Liver (tissue), 9 donors: ENCODE data around the gene CDON. TPM values are rescaled to one million over a fixed set of nuclear protein-coding genes. Genes with fewer than 3 reads are reported as not detected.

Source experiments
- DNase-seq: peaks from one replicate; pipeline ENCODE4 v3.0.0-alpha.2; 2017; ENCODE audit warnings: low spot score
- H3K27ac ChIP-seq, 2 donors: one replicate each; pipeline ENCODE4 v1.7.0; 2013; ENCODE audit warnings: inconsistent platforms in 2 of 2, low read length in 2 of 2, control low read depth in 1 of 2, low read depth in 1 of 2, mild to moderate bottlenecking in 1 of 2
- H3K27me3 ChIP-seq, 4 donors: one replicate each; pipeline versions ENCODE4 v1.6.1 to v1.7.0; 2013; ENCODE audit warnings: low read length in 3 of 4, inconsistent platforms in 1 of 4, mild to moderate bottlenecking in 1 of 4, moderate library complexity in 1 of 4; ENCODE audit not compliant: control insufficient read depth in 4 of 4, insufficient read depth in 4 of 4
- H3K36me3 ChIP-seq, 4 donors: one replicate each; pipeline versions ENCODE4 v1.6.1 to v1.7.0; 2013; ENCODE audit warnings: low read length in 3 of 4, mild to moderate bottlenecking in 3 of 4, low read depth in 1 of 4, moderate library complexity in 1 of 4; ENCODE audit not compliant: control insufficient read depth in 4 of 4, insufficient read depth in 3 of 4
- H3K4me1 ChIP-seq, 4 donors: one replicate each; pipeline versions ENCODE4 v1.6.1 to v1.7.0; 2013; ENCODE audit warnings: low read length in 3 of 4, mild to moderate bottlenecking in 3 of 4, moderate library complexity in 1 of 4; ENCODE audit not compliant: control insufficient read depth in 4 of 4, insufficient read depth in 4 of 4
- H3K4me3 ChIP-seq, 3 donors: one replicate each; pipeline versions ENCODE4 v1.6.1 to v1.7.0; 2013; ENCODE audit warnings: low read length in 3 of 3, control low read depth in 1 of 3, low read depth in 1 of 3, mild to moderate bottlenecking in 1 of 3
- H3K9ac ChIP-seq, 2 donors: one replicate each; pipeline ENCODE4 v1.7.0; 2013; ENCODE audit warnings: low read length in 2 of 2, mild to moderate bottlenecking in 2 of 2, moderate library complexity in 2 of 2, control low read depth in 1 of 2, low read depth in 1 of 2
- H3K9me3 ChIP-seq, 4 donors: one replicate each; pipeline versions ENCODE4 v1.6.1 to v1.7.0; 2013; ENCODE audit warnings: low read length in 3 of 4; ENCODE audit not compliant: control insufficient read depth in 4 of 4
- ATF3 ChIP-seq: IDR thresholded peaks from 2 replicates; pipeline ENCODE4 v1.6.1; 2016; ENCODE audit warnings: antibody characterized with exemption
- CTCF ChIP-seq: fragments of 150-350 bp; IDR thresholded peaks from 2 replicates; pipeline ENCODE4 v1.5.1; 2017; ENCODE audit warnings: improper control_type of control experiment, low read depth, low read length; ENCODE audit not compliant: missing input control
- EGR1 ChIP-seq, 2 donors: IDR thresholded peaks; 2 replicates each; pipeline ENCODE4 v1.6.1; 2016 to 2018; ENCODE audit warnings: antibody characterized with exemption in 2 of 2, low read depth in 2 of 2
- FOXA1 ChIP-seq: IDR thresholded peaks from 2 replicates; pipeline ENCODE4 v1.6.1; 2016; ENCODE audit warnings: antibody characterized with exemption
- FOXA2 ChIP-seq: IDR thresholded peaks from 2 replicates; pipeline ENCODE4 v1.6.1; 2016; ENCODE audit warnings: antibody characterized with exemption
- HNF4A ChIP-seq, 2 donors: conservative IDR thresholded peaks; 2 replicates each; pipeline ENCODE4 v1.6.1; 2016; ENCODE audit warnings: antibody characterized with exemption in 2 of 2, mild to moderate bottlenecking in 2 of 2
- HNF4G ChIP-seq: IDR thresholded peaks from 2 replicates; pipeline ENCODE4 v1.6.1; 2016; ENCODE audit warnings: antibody characterized with exemption
- JUND ChIP-seq, 2 donors: IDR thresholded peaks; 2 replicates each; pipeline ENCODE4 v1.6.1; 2016; ENCODE audit warnings: antibody characterized with exemption in 2 of 2
- MAX ChIP-seq: IDR thresholded peaks from 2 replicates; pipeline ENCODE4 v1.6.1; 2016; ENCODE audit warnings: antibody characterized with exemption
- NR2F2 ChIP-seq: IDR thresholded peaks from 2 replicates; pipeline ENCODE4 v1.6.1; 2016; ENCODE audit warnings: antibody characterized with exemption
- RAD21 ChIP-seq, 2 donors: IDR thresholded peaks; 2 replicates each; pipeline ENCODE4 v1.6.1; 2016; ENCODE audit warnings: antibody characterized with exemption in 2 of 2, mild to moderate bottlenecking in 2 of 2
- REST ChIP-seq: IDR thresholded peaks from 2 replicates; pipeline ENCODE4 v1.6.1; 2016; ENCODE audit warnings: antibody characterized with exemption, mild to moderate bottlenecking
- RXRA ChIP-seq, 2 donors: IDR thresholded peaks; 2 replicates each; pipeline ENCODE4 v1.6.1; 2017 to 2018; ENCODE audit warnings: antibody characterized with exemption in 2 of 2, mild to moderate bottlenecking in 1 of 2
- SP1 ChIP-seq: IDR thresholded peaks from 2 replicates; pipeline ENCODE4 v1.6.1; 2018; ENCODE audit warnings: antibody characterized with exemption, mild to moderate bottlenecking
- TAF1 ChIP-seq: conservative IDR thresholded peaks from 2 replicates; pipeline ENCODE4 v1.6.1; 2016; ENCODE audit warnings: antibody characterized with exemption, mild to moderate bottlenecking
- YY1 ChIP-seq: IDR thresholded peaks from 2 replicates; pipeline ENCODE4 v1.6.1; 2016; ENCODE audit warnings: antibody characterized with exemption, mild to moderate bottlenecking
- ZBTB33 ChIP-seq: IDR thresholded peaks from 2 replicates; pipeline ENCODE4 v1.6.1; 2016; ENCODE audit warnings: antibody characterized with exemption
- WGBS: extraction: QIAGEN DNeasy Blood & Tissue Kit; methylation state at CpG from one replicate; pipeline ENCODE4 v1.1.7; 2013; 5-methylcytosine and 5-hydroxymethylcytosine counted together
- polyA plus RNA-seq, 2 donors: library from polyadenylated mRNA; stranded (reverse) in 1 of 2; unstranded in 1 of 2; fragments of 200-250 nt in 1 of 2; fragments of >200 nt in 1 of 2; fragmentation: Nextera tagmentation in 1 of 2; extraction: Ambion mirVana in 1 of 2; gene quantifications; one replicate each; pipeline versions ENCODE4 v1.2.1 to v1.2.3, GENCODE V29; 2013 to 2015
- total RNA-seq, 2 donors: library from RNA; depleted of rRNA; stranded (reverse); fragments of >200 nt; gene quantifications; one replicate each; pipeline ENCODE4 v1.2.3, GENCODE V29; 2014
- donor health status: healthy.
- donor health status: healthy.
- donor health status: healthy.
- donor health status: healthy.
- donor health status: healthy.

Gene CDON
- total and polyA plus RNA-seq, 4 donors = 0.69 to 7.4 (median 3.9) TPM

GRCh38 chr11:126105022-126105747, 42.5 kb upstream of the CDON start:
- peaks cover 0 to 4% (median 3%) of the 10 kb centered on the region in 4 donors for H3K4me1 ChIP-seq
- no peak overlapping the region for H3K9ac ChIP-seq
- no peaks in the 10 kb centered on the region for H3K27me3 ChIP-seq
- 95% methylated on average over 14 of the region's 14 CpGs for WGBS
- no peak overlapping the region for H3K27ac ChIP-seq
- H3K36me3 ChIP-seq = no peaks in the 10 kb centered on the region
- no peak for DNase-seq
- H3K4me3 ChIP-seq = no peak overlapping the region
- H3K9me3 ChIP-seq = no peaks in the 10 kb centered on the region
- TF ChIP-seq MAX (no peak), JUND (IDR thresholded peaks at IDR 0.05) (no peak), HNF4G (no peak), NR2F2 (no peak), HNF4A (conservative IDR thresholded peaks at IDR 0.05) (no peak)

GRCh38 chr11:126104420-126104819, 41.8 kb upstream of the CDON start:
- 88% methylated on average over 6 of the region's 6 CpGs for WGBS
- Histone ChIP-seq H3K27me3 (no peaks in the 10 kb centered on the region), H3K4me1 (peaks cover 0 to 4% (median 3%) of the 10 kb centered on the region in 4 donors), H3K4me3 (no peak overlapping the region), H3K36me3 (no peaks in the 10 kb centered on the region), H3K9me3 (no peaks in the 10 kb centered on the region), H3K9ac (no peak overlapping the region), H3K27ac (no peak overlapping the region)
- no peak for DNase-seq
- no peak for TF ChIP-seq RAD21 (IDR thresholded peaks at IDR 0.05)
- TF ChIP-seq TAF1 = no peak
- no peak for TF ChIP-seq NR2F2
- no peak for TF ChIP-seq REST
- no peak for TF ChIP-seq HNF4A (conservative IDR thresholded peaks at IDR 0.05)
- no peak for TF ChIP-seq FOXA1
- TF ChIP-seq YY1 = no peak
- TF ChIP-seq EGR1 (IDR thresholded peaks at IDR 0.05; ENCODE audit: low read depth in 2 of 2) = no peak
- TF ChIP-seq ZBTB33 = no peak
- TF ChIP-seq CTCF = no peak
- no peak for TF ChIP-seq MAX
- no peak for TF ChIP-seq ATF3
- no peak for TF ChIP-seq SP1
- TF ChIP-seq RXRA (IDR thresholded peaks at IDR 0.05) = no peak
- TF ChIP-seq FOXA2 = no peak
- TF ChIP-seq JUND (IDR thresholded peaks at IDR 0.05) = no peak
- TF ChIP-seq HNF4G = no peak
